ENCODE results near the gene SECISBP2.
"Not testable (repeated sequence)": the region's sequence is repeated elsewhere in the genome, so short reads cannot be mapped to it uniquely, and the experiment has no call there.

The SECISBP2 gene

GRCh38 chr9:89318123-89319014, at the start of gene SECISBP2:
Gene SECISBP2 (plus strand): TSS chr9:89318500. CDS start chr9:89318577, 77 bp downstream.
- TF ChIP-seq JUND (IDR thresholded peaks at IDR 0.05; ENCODE audit: low read depth) = no peak
- peak; percentile 79 to 98 for DNase-seq (ENCODE audit: low read depth in 1 of 2, low spot score in 1 of 2)
- in situ Hi-C loops (cut with HindIII; ENCODE audit: low pct_unique_long_range_greater_than_20kb, low sequenced_read_pairs) = no loop called here

- no peak for TF ChIP-seq JUND (IDR thresholded peaks at IDR 0.05; ENCODE audit: low read depth)
- in situ Hi-C loops (cut with HindIII; ENCODE audit: low pct_unique_long_range_greater_than_20kb, low sequenced_read_pairs) = no loop called here
- DNase-seq (ENCODE audit: low read depth in 1 of 2, low spot score in 1 of 2) = no peak
These were observed 44.6 kb upstream of the SECISBP2 start for GRCh38 chr9:89273528-89274279.

- DNase-seq (ENCODE audit: low read depth in 1 of 2, low spot score in 1 of 2) = no peak
- in situ Hi-C loops (cut with HindIII; ENCODE audit: low pct_unique_long_range_greater_than_20kb, low sequenced_read_pairs) = no loop called here
- TF ChIP-seq JUND (IDR thresholded peaks at IDR 0.05; ENCODE audit: low read depth) = no peak
These were observed 43.5 kb upstream of the SECISBP2 start for GRCh38 chr9:89274838-89275237.

GRCh38 chr9:89276040-89276439, 42.3 kb upstream of the SECISBP2 start:
- in situ Hi-C loops (cut with HindIII; ENCODE audit: low pct_unique_long_range_greater_than_20kb, low sequenced_read_pairs); DNase-seq (ENCODE audit: low read depth in 1 of 2, low spot score in 1 of 2): not testable (repeated sequence)

- TF ChIP-seq JUND (IDR thresholded peaks at IDR 0.05; ENCODE audit: low read depth) = no peak
- in situ Hi-C loops (cut with HindIII; ENCODE audit: low pct_unique_long_range_greater_than_20kb, low sequenced_read_pairs) = no loop called here
- no peak for DNase-seq (ENCODE audit: low read depth in 1 of 2, low spot score in 1 of 2)
These were observed 41.3 kb upstream of the SECISBP2 start for GRCh38 chr9:89277043-89277442.

- TF ChIP-seq JUND (IDR thresholded peaks at IDR 0.05; ENCODE audit: low read depth) = no peak
- peak in 1 of 2 experiments; percentile 10 for DNase-seq (ENCODE audit: low read depth in 1 of 2, low spot score in 1 of 2)
- in situ Hi-C loops (cut with HindIII; ENCODE audit: low pct_unique_long_range_greater_than_20kb, low sequenced_read_pairs) = no loop called here
These were observed 40.8 kb upstream of the SECISBP2 start for GRCh38 chr9:89277454-89277853.

GRCh38 chr9:89278551-89278950, 39.7 kb upstream of the SECISBP2 start:
- in situ Hi-C loops (cut with HindIII; ENCODE audit: low pct_unique_long_range_greater_than_20kb, low sequenced_read_pairs) = no loop called here
- TF ChIP-seq JUND (IDR thresholded peaks at IDR 0.05; ENCODE audit: low read depth) = no peak
- no peak for DNase-seq (ENCODE audit: low read depth in 1 of 2, low spot score in 1 of 2)

- in situ Hi-C loops (cut with HindIII; ENCODE audit: low pct_unique_long_range_greater_than_20kb, low sequenced_read_pairs) = no loop called here
- DNase-seq (ENCODE audit: low read depth in 1 of 2, low spot score in 1 of 2) = peak; percentile 20 to 69
- no peak for TF ChIP-seq JUND (IDR thresholded peaks at IDR 0.05; ENCODE audit: low read depth)
These were observed 39.1 kb upstream of the SECISBP2 start for GRCh38 chr9:89278997-89279739.

- DNase-seq (ENCODE audit: low read depth in 1 of 2, low spot score in 1 of 2) = peak; percentile 12 to 18
- TF ChIP-seq JUND (IDR thresholded peaks at IDR 0.05; ENCODE audit: low read depth) = no peak
- in situ Hi-C loops (cut with HindIII; ENCODE audit: low pct_unique_long_range_greater_than_20kb, low sequenced_read_pairs) = no loop called here
These were observed 37.2 kb upstream of the SECISBP2 start for GRCh38 chr9:89281106-89281505.

GRCh38 chr9:89282248-89282968, 35.9 kb upstream of the SECISBP2 start:
- DNase-seq (ENCODE audit: low read depth in 1 of 2, low spot score in 1 of 2); in situ Hi-C loops (cut with HindIII; ENCODE audit: low pct_unique_long_range_greater_than_20kb, low sequenced_read_pairs): not testable (repeated sequence)

GRCh38 chr9:89284076-89284475, 34.2 kb upstream of the SECISBP2 start:
- DNase-seq (ENCODE audit: low read depth in 1 of 2, low spot score in 1 of 2) = no peak
- no peak for TF ChIP-seq JUND (IDR thresholded peaks at IDR 0.05; ENCODE audit: low read depth)
- in situ Hi-C loops (cut with HindIII; ENCODE audit: low pct_unique_long_range_greater_than_20kb, low sequenced_read_pairs) = no loop called here

GRCh38 chr9:89291741-89292140, 26.6 kb upstream of the SECISBP2 start:
- in situ Hi-C loops (cut with HindIII; ENCODE audit: low pct_unique_long_range_greater_than_20kb, low sequenced_read_pairs) = no loop called here
- no peak for TF ChIP-seq JUND (IDR thresholded peaks at IDR 0.05; ENCODE audit: low read depth)
- no peak for DNase-seq (ENCODE audit: low read depth in 1 of 2, low spot score in 1 of 2)

All from T47D (cell line).